ENCODE data around the gene RNPEPL1.

Gene RNPEPL1

DNA sequence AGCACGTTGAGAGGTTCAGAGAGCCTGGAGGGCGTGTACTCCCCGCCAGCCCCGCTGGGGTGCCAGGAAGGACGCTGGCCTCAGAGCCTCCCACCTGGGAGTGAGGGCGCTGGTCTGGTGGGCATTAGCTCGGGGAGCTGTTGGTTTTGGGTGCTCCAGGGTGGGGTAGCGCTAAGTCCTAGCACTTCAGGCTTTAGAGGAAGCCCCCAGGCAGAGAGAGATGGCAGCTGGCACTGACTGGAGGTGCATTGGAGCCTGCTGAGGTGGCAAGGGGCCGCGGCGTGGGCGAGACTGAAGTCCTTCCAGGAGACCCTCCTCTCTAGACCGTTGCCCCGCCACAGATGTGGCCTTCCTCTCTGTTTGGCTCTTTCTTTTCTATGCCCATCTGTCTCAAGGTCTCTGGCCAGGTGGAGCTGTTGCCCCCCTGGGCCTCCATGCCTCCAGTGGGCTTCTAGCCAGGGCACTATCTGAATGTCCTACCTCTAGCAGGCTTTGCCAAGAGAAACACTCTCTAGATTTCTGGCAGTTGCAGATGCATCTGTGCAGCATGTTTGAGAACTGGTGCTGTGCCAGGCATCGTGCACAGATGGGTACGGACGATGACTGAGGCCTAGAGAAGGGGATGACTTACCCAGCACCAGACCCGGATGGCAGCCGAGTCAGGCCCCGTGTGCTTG, 24.9 kb downstream of the RNPEPL1 start:
- DNase-seq = no peak

- DNase-seq = no peak
These were observed 25.6 kb downstream of the RNPEPL1 start for GRCh38 chr2:240593703-240594451.

DNA sequence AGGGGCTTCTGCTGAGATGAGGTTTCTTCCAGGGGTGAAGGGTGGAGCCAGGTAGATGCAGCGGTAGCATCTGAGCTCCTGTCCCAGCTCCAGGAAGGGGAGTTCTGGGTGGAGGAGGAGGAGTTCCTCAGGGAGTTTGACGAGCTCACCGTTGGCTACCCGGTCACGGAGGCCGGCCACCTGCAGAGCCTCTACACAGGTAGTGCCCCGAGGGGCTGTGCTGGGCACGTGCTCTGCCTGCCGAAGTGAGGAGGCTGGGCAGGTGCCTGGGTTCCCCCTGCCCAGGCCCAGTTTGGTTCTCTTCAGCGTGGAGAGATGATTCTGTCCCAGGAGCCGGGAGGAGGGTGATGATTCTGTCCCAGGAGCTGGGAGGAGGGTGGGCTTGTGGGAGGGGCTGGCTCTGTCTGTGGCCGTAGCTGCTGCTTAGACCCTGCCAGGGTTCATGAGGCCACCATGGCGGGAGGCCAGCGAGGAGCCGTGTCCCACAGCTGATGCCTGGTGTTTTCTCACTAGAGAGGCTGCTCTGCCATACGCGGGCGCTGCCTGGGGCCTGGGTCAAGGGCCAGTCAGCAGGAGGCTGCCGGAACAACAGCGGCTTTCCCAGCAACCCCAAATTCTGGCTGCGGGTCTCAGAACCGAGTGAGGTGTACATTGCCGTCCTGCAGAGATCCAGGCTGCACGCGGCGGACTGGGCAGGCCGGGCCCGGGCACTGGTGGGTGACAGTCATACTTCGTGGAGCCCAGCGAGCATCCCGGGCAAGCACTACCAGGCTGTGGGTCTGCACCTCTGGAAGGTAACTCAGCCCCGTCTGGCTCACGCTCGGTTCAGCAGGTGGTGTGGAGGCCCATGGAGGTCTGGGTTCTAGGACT, 26.5 kb downstream of the RNPEPL1 start:
- DNase-seq = no peak

- DNase-seq = peak in 1 of 2 donors; percentile 20
These were observed 27.2 kb downstream of the RNPEPL1 start for GRCh38 chr2:240595381-240596079.

- DNase-seq = no peak
These were observed 27.8 kb downstream of the RNPEPL1 start for GRCh38 chr2:240596080-240596460.

DNA sequence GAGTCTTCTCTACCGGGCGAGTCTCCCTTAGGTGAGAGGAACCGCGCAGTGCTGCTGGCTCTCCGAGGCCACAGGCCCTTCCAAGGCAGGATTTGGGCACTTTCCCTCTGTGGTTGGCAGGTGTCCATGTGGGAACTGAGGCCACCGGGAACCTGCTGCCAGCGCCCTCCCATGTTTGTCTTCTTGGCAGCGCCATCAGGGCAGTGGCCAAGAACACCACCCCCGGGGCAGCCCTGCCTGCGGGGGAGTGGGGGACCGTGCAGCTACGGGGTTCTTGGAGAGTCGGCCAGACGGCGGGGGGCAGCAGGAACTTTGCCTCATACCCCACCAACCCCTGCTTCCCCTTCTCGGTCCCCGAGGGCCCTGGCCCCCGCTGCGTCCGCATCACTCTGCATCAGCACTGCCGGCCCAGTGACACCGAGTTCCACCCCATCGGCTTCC, 28.2 kb downstream of the RNPEPL1 start:
- no peak for DNase-seq

GRCh38 chr2:240597054-240597418, 28.8 kb downstream of the RNPEPL1 start:
- DNase-seq = no peak

DNA sequence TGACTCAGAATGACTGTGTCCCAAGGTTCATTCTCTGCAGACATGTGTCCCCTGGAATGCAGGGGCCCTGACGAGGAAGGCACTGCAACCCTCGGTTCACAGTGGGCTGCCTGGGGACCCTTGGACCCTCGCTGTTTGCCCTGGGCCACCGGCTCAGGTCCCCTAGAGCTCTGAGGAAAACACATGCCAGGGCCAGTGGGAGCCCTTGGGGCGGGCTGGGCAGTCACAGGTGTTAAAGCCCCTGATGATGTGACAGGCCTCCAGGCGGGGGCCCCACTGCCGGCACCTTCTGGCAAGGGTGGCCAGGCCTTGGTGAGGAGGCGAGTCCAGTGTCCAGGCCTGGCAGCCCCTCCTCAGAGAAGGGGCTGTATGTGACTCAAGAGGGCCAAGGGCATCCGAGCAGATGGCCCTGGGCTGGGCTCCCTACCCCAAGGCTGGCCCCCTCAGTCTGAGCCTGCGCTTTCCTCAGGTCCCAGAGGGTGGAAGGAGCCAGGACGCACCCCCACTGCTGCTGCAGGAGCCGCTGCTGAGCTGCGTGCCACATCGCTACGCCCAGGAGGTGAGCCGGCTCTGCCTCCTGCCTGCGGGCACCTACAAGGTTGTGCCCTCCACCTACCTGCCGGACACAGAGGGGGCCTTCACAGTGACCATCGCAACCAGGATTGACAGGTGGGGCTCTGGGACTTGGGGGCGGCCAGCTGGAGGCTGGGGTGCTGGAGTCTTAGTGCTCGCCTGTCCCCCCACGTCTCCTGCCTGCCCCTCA, 29.3 kb downstream of the RNPEPL1 start:
- DNase-seq = no peak

DNA sequence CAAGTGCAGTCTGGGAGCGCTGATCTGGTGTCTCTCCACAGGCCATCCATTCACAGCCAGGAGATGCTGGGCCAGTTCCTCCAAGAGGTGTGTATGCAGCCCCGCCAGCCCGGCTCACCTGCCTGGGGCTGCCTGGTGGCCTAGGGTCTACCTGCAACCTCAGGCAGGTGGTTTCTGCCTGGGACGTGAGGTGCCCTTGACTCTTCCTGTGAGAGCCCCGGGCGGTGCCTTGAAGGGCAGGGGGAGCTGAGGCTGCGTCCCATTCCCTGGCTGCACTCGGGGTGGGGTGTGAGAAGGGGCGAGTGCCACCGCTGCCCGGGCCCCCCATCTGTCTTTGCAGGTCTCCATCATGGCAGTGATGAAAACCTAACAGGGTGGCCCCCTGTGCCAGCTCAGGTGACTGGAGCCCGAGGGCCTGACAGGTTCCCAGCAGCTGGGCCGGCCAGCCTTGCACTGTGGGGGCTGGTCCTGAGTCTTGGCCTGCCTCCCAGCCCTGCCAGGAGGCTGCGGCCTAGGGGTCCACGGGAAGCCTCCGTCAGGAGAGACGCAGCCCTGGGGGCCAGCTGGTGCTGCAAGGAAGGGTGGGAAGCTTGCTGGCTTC, 30.1 kb downstream of the RNPEPL1 start:
- no peak for DNase-seq

GRCh38 chr2:240599141-240599583, 30.9 kb downstream of the RNPEPL1 start:
- DNase-seq = no peak

DNA sequence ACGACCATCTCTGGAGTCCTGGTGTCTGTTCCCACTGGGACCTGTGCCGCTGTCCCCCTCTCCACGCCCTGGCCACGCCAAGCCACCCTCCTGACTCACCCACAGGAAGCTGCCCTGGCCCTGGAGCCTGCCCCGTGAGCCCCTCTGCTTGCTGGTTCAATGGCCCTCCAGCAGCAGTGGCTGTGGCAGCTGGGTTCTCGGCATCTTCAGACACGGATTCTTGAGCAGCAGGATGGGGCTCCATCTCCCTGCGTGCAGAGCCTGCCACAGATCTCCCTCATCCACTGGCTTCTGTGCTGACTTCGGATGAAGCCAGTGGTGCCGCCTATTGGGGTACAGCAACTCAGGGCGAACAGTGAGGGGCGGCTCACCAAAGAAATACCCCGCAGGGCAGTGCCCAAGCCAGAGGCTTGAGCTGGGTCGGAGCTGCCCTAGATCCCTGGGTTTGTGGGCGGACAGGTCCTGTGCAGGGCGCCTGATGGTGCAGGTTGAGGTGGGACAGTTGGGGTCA, 32.2 kb downstream of the RNPEPL1 start:
- DNase-seq = no peak

DNA sequence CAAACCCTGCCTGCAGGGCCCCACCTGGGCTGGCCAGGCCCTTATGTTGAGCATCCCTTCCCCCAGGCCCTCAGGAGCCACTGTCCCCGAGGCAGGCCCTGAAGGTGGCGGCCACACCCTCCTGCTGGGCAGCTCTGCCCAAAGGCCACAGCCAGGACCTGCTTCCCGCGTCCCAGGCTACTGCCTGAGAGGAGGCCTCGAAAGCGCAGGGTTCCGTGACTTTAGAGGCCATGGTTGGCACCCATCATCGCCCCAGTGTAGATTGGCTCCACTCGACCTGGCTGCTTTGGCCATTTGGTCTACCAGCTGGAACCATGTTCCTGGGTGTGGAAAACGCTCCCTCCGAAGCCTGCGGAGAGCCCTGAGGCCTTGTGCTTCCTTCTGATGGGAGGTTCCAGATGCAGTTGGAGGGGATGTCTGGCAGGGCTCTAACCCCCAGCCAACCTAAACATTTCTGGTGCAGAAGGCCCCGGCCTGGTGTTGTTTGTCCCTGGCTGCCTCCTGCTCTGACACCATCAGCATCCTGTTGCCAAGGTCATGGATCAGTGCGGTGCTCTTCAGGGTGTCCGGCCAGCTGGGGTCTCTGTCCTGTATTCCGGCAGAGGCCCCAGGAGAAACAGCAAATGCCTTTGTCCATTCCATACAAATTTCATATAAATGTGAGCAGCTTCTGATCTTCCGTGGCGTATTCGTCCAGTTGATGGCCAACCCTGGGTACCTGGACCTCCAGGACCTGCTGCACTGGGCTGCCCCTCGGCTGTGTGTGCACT, 33.0 kb downstream of the RNPEPL1 start:
- DNase-seq = no peak

DNA sequence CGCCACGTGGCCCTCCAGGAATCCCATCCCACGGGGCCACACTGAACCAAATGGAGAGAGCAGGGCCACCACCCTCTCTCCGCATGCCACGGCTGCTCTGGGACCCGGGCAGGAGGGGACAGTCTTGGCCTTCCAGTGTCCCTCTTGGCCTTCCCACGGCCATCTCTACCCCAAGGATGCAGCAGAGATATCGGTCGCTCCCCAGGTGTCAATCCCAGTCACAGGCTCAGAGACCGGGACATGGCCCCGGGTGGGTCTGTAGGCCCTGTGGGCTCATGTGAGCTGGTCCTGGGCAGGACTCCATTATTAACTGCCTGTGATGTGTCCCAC, 33.5 kb downstream of the RNPEPL1 start:
- DNase-seq = no peak

GRCh38 chr2:240602266-240603050, 34.2 kb downstream of the RNPEPL1 start:
- no peak for DNase-seq

DNA sequence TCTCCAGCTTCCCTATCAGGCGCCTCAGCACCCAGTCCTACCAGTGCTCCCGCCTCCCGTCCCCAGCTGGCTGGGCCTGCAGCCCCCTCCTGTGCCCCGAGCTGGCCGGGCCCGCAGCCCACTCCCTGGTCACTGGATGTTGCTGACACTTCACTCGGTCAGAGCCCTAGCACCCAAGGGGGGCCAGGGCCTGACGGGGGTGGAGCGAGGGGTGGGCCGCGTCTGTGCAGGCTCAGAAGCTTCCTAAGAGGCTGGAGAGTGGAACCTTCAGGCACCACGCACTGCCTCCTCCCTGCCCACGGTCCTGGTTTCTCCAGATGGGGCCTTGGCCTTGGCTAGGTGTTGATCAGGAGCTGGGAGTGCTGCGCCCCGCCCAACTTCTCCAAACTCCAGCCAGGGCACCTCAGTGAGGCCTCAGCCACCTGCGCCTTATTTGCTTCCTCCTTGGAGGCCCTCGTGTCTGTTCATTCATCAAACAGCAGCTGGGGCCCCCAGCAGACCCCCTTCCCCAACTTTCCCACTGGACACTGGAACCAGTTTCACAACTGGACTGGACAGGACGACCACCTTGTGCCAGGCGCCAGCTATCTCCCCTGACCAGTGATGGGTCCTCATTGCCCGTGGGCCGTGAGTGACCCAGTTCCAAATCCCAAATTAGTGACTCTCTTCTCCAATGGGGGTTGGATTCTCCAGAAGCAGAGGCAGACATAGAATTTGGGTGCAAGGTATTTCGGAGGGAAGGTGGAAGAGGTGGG, 35.0 kb downstream of the RNPEPL1 start:
- DNase-seq = no peak

GRCh38 chr2:240603846-240604245, 35.6 kb downstream of the RNPEPL1 start:
- no peak for DNase-seq

DNA sequence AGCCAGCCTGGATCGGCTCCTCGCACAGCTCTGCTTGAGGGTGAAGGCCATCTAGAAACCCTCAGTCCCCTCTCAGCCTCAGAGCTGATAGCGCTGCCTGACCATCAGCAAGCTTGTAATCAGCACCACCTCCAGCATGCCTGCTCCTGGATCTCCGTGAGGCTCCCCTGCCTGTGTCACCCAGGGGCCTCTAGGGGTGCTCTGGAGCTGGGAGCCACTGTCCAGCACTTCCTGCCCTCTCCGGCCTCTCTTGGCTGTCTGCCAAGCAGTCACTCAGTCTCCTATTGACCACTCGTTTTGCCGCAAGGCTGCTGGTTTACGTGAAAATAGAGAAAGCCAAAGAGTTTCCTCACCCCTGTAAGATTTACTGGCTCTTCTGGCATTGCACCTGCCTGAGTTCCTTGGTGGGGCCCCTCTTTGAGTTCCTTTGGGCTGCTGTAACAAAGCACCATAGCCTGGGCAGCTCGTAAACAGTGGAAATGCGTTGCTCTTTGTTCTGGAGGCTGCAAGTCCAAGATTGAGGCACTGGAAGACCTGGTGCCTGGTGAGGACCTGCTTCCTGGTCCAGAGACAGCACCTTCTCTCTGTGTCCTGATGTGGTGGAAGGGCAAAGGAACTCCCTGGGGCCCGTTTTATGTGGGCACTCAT, 36.1 kb downstream of the RNPEPL1 start:
- DNase-seq = no peak

DNA sequence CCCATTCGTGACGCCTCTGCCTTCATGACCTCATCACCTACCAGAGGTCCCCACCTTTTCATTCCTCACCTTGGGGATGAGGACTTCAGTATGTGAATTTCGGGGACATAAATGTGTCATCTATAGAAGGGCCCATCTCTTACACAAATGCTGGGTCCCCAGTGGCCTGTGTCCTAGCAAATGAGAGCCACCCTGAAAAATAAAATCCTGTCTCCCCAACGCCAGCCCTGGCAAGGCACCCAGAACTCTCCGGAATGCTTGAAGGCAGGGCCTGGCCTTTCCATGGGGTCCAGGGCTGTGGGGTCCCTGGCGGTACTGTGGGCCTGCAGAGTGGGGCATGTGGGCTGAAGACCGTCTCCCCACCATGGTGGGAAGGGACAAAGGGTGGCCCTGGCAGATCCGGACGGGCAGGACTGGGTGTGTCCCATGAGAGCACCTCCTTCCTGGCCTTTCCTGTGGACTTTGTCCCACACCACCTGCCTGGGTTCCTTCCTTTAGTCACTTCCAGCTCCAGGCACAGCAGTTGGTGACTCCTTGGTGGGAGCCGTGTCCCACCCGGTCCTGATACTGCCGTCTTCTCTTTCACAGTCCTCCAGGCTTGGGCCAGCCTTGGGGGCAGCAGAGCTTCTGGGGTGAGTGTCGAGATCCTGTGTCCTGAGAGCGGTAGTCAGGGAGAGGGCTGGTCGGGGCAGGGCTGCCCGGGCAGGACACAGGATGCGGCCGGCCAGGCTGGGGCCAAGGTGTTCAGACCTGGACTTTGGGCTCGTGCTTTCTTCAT, 36.8 kb downstream of the RNPEPL1 start:
- DNase-seq = no peak
